HG03025 (cell line): ENCODE measurements around the gene PBXIP1.

Experiments
- ATAC-seq: cut with Tn5 transposase; IDR thresholded peaks from one replicate; pipeline ENCODE4 v1.9.1; 2021; ENCODE audit warnings: mild to moderate bottlenecking, moderate library complexity; ENCODE audit not compliant: unreplicated experiment, low FRiP score

The PBXIP1 gene

DNA sequence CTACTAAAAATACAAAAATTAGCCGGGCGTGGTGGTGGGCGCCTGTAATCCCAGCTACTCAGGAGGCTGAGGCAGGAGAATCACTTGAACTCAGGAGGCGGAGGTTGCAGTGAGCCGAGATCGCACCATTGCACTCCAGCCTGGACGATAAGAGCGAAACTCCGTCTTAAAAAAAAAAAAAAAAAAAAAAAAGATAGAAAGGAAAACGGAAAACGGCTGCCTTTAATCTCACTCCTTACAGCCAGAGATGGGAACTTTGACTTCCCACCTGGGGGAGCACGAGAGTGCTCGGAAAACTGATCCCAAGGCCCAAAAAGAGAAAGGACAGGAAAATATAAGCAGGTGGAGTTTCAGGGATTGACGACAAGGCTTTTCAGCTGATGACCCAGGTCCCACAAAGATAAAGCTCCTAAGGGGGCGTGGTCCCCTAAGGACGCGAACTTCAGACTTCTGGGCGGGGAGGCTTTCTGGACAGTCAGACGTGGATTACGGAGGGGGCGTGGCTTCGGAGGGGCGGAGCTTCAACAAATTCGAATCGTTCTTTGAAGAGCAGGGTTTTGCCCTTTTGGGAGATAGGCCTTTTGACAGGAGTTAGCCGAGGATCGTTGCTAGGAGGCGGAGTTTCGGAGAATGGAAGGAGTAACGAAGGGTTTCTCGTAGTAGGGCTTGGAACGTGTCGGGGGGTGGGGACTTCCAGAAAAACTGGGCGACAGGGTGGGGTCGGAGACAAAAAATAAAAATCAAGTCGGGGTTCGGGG lies 17.6 kb upstream of the PBXIP1 start:
- no peak for ATAC-seq

DNA sequence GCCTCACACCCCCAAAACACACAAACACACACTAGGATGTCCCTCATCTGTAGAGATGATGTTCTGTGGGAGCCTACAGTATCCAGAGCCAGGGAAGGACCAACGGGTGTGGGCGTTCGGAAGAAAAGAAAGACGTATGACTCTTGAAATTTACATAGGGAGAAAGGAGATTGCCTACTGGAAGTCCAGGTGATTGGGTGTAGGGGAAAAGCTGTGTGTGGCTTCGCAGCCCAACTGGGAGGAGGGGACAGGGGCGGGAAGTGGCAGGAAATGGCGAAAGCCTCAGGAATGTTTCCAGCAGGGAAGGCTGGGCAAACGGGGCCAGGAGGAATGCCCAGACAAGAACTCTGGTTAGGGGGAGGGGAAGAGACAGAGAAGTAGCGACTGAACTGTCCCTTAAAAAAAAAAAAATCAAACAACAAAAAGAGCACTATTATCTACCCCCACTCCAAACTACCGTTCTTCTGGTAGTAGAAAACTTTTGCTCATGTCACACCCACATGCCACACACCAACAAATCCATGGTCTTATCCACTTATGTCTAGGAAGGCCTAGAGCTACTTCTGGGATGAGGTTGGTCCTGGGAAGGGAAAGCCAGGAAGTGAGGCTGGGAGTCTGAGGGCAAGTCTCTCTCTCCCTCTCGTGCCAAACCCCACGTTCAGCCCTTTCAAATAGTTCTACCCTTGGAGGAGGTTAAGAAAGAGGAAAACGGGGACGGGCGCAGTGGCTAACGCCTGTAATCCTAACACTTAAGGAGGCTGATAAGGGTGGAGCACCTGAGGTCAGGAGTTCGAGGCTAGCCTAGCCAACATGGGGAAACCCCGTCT lies 16.8 kb upstream of the PBXIP1 start:
- ATAC-seq, result no peak

DNA sequence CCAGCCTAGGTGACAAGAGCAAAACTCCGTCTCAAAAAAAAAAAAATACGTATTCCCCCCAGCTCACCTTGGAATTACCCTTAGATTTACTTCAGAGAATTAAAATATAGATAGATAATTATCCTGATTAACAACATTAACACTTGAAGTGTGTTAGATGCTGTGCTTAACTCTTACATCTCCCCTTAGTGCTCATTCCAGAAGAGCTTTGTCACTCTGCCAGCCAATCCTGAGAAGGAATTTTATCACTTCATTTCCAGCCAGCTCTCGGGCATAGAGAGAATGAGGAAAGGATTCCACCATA lies 16.3 kb upstream of the PBXIP1 start:
- no peak for ATAC-seq

DNA sequence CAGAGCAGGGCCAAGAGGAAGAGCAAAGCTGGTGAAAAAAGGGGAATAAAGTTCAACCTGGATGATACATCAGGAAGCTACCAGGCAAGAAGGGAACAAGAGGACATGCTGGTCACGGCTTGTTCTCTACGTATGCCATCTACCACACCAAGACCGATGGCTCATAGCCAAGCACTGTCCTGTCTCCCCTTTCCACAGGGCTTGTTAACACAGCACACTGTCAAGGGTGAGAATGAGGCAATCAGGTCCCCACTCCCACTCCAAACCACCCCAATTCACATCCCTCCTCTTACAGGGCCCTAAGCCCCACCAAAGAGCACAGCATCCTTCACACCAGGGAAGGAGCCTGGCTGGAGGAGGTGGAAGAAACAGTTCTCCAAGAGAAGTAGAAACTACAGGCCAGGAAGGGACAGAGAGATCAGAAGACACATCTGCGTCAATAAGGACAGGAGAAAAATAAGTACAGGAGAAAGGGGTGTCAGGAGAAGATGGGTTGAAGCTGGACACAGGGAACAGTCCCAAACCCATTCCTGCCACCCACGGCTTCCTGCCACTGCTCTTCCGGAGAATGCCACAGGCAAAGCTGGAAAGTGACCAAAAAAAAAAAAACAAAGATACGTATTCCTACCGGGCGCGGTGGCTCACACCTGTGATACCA lies 15.6 kb upstream of the PBXIP1 start:
- ATAC-seq, result no peak

DNA sequence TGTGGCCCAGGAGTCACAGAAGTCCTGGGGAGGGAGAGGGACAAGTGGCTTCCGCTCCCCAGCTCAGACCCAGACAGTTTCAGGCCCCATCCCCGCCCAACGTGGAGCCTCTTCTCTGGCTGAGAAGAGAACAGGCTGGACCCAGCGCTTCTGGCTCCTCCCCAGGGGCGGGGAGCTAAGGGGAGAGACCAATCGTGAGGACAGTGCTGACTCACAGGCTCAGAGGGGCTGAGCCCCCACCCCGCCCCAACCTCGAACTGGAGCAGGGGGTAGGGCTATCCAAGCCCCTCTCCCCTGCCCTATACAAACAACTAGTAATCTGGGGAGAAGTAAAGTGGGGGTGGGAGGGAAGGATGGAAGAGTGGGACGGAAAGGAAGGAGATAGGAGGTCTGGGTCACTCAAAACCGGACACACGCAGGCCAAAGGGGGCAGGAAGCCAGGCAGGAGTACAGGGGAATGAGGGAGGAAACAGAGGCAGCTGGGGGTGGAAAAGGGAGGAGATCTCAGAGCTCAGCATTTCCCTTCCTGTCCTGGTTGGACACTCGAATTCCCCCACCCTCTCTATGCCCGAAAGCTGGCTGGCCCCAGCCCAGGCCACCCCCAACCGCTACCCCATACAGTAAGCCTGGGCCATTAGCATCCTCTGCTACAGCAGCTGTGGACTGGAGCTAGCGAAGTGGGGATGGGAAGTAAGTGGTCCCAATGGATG lies 14.9 kb upstream of the PBXIP1 start, which contains the start of gene SHC1:
TSS of gene SHC1 (minus strand) at position 117 of the 710 bp plus-strand sequence. CDS start 221 bp downstream, outside the sequence.
- ATAC-seq, result no peak

DNA sequence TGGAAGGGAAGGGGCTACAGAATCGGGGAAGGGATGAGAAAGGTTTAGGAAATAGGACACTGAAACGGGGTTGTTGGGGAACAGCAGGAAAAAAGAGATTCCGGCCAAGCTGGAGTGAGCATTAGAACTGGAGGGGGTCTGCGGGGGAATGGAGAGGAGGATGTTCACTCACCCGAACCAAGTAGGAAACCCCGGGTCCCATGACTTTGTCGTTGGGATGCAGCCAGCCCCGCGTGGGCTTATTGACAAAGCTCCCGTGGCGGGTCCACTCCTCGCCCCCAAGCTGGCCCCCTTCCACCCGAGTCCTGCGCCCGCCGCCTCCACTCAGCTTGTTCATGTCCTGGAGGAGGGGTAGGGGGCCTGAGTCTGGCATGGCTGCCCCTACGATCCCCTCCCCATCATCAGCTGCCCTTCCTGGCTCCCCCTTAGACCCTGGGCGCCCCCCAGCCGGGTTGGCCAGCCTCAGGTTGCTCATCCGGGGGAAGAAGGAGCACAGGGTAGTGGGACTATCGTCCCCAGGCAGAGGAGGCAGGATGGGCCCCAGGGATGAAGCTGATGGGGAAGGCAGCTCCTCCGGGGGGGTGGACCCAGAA lies 14.1 kb upstream of the PBXIP1 start:
- ATAC-seq, result no peak

DNA sequence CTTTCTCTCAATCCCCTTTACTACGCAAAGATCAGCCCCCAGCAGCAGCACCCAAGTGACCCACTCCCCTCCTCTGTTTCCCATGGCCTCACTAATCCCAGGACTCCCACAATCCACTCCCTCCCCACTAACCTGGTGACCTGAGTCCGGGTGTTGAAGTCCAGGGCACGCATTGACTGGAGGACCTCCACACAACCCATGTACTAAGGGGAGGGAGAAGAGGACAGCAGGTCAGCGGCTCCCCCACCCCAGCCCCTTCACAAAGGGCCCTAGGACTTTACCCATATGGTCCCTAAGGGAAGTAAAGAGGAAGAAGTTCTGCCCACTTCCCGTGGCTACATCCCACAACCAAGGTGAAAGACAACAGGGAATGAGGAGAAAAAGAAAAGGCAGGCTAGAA lies 13.3 kb upstream of the PBXIP1 start:
- ATAC-seq, result no peak

DNA sequence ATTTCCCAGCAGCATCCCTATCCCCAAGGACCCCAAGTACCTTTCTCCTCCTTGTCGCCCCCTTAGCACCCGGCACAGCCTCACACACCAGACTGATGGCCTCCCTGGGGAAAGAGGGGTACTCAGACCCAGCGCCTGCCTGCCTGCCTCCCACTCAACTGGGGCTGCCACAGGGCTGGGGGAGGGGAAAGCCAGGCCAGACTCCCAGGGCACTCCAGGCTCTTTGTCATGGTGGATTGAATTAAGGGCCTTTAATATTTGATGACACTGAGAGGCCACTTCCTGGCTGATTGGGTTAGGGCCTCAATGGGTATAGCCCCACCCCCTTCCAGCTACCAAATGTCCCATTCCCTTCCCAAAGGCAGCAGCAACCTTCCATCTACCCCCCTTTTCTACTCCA lies 12.8 kb upstream of the PBXIP1 start:
- ATAC-seq, result no peak

DNA sequence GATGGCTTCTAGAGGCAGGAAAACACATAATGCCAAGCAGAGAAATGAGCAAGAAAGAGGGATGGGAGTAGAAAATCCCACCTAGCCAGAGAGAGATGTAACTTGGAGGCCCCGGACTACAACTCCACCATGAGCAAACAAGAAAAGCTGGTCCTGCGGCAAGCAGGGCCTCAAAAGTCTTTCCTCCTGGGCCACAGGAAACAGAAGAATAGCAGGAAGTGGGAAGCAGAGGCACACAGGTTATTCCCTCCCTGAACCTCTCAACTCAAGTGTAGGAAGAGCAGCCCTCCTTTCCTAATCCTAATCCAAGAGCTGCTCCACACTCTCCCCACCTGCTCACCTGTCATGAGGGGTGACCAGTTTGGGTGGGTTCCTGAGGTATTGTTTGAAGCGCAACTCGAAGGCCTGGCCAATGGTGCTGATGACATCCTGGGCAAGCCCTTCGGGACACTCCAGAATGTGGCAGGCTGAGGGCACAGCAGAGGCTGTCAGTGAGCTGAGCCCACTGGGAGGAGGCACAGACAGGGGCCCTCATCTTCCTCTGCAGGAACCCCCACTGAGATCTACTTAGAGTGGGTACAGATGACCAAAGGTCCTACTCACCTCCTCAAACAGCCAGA lies 11.5 kb upstream of the PBXIP1 start:
- no peak for ATAC-seq

DNA sequence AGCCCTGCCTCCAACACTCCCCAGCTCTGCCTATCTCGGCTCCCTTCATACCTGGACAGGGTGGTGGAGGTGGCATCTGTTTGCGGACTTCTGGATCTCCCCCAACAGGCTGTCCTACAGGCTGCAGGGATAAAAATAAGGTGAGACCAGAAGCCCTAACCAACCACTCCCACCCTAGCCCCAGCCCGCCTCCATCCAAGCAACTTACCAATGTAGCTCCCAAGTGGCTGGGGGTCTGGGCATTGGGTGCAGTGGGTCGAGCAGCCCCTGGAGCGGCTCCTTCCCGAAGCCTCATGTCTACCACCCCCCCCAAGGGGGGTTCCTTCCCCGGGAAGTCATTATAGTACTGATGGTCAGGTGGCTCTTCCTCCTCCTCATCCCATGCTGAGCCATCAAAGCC lies 10.2 kb upstream of the PBXIP1 start:
- no peak for ATAC-seq

DNA sequence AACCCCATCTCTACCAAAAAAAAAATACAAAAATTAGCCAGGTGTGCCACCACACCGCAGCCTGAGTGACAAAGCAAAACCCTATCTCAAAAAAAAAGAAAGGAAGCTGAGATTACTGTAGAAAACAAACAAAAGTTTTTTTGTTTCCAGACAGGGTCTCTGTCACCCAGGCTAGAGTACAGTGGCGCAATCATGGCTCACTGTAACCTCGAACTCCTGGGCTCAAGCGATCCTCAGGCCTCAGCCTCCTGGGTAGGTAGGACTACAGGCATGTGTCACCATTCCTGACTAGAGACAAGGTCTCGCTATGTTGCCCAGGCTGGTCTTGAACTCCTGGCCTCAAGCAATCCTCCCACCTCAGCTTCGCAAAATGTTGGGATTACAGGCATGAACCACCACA lies 8.5 kb upstream of the PBXIP1 start:
- ATAC-seq, result no peak

DNA sequence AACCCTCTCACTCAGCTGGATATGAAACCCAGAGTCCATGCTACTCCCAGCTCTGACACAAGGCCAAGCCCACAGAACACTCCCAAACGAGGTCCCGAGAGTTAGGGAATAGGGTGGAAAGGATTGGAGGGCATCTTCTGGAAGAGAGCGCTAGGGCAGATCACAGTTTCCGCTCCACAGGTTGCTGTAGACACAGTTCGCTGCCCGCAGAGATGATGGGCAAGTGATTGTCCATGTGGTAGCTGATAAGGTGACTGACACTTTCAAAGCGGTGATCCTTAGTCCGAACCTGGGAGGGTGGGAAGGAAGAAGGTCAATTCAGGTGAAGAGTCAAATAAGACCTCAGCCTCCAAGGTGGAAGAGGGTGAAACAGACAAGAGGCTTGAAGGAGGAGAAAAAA lies 7.7 kb upstream of the PBXIP1 start:
- no peak for ATAC-seq

DNA sequence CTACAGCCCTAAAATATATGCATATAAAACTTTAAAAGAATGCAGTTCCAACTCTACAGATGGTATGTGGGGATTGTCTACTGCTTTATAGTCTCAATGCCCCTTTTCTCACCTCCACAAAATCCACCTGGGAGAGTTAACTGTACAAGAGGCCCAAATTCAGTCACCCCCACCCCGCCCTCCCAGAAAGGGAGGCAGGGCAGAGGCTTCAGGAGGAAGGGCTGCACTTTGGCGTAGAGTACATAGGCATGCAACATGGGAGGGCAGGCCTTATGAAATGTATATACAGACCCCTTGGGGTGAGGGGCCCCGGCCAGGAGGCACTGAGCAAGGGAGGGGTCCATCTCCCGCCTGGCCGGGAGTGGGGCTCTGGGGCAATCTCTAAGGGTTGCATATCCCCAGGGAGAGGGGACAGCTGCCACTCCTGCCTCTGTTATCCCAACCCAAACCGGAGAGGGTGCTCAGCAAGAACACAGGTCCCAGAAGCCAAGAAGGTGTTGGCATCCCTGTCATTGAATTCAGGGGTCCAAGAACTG lies 7.0 kb upstream of the PBXIP1 start:
- no peak for ATAC-seq

DNA sequence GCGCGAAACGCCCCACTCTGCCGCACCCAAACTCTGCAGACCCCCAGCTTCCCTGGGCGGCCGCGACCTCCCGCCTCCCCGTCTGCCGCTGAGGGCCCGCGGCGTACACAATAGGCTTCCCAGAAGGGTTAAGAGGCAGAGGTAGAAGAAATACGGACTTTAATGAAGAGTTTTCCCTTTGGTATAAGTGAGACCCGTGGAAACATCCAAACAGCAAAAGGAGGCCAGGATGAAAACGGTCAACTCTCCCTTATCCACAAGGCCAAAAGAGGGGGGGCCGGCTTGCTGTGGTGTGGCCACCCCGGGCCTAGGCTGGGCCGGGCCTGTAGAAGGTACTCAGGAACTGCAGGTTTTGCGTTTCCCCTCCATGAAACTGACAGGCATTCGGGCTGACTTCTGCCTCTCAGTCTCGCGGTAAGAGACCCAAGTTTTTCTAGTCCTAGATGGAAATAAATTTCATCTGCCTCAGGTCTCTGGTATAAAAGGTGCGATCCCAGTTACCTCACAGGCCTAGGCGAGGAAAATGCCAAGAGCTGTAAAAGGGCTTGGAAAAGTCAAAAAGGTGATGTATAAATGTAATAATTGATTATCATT lies 6.4 kb upstream of the PBXIP1 start:
- ATAC-seq, result peak; percentile 14

DNA sequence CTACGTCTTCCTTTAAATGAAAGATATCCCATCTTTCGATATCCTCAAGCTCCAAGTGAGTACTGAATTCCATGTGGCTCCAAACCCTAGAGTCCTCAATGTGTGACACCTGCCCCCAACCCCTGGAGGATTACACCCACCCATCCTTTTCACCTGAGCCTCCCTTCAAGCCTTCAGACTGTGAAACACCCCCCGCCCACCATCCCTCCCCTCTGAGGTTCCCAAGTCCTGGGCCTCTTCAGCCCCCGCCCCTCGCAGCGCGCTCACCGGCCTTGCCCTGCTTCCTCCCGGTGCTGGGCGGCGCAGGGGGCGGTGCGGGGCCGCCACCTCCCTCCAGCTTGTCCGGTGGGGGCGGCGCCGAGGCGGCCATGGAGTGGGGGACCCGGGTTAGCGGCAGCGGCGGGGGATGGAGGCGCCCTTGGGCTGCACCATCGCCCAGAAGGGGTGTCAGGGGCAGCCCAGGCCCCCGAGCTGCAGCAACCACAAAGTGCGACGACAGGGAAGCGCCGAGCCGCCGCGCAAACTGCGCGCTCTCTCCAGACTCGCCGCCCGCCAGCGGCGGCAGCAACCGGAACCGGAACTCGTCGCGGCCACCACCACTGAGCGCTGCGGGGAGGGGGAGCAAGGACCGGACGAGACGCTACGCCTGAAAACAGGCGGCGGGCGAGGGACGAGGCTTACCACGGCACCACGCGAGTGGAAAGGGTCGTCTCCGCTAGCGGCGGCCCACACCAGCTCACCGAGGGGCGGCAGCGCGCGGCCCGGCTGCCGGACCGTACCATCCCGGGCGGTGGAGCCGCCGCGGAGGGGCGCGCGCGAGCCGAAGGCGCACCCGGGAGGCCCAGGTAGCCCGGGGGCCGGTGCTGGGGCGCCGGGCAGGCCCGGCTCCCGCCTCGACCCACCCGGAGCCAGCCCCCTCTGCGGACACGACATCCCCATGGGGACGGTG lies 5.6 kb upstream of the PBXIP1 start, which contains the start of gene PYGO2:
TSS of gene PYGO2 (minus strand) at position 576 of the 949 bp plus-strand sequence. CDS start at position 370, 206 bp downstream.
- ATAC-seq, result peak; percentile 72

DNA sequence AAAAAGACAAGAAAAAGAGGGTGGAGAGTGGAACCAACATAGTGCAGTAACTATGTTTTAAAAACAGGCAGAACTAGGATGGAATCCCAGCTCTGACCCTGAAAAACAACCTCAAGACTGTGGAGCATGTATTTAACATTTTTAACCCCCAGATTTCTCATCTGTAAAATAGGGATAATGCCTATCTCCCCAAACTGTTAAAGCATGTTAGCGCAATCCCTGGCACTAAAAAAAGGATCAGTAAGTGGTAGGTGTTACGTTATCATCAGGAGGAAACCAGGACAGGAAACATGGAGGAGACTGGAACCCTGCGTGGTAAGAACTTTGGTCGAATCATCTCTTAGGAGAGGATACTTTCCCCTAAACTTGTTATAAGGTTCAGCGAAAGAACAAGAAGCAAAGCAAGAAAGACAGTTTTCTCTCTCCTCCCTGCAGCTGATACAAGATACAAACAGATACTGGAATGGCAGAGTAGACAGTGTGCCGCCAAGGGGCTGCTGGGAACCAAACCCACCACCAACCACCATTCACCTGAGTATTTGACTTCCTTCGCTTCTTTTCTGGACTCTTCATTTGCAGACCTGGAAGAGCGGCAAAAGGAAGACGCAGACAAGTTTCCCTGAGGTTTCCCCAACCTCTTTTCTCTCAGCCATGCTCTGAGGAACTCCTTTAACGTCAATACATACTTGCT lies 4.7 kb upstream of the PBXIP1 start:
- no peak for ATAC-seq

DNA sequence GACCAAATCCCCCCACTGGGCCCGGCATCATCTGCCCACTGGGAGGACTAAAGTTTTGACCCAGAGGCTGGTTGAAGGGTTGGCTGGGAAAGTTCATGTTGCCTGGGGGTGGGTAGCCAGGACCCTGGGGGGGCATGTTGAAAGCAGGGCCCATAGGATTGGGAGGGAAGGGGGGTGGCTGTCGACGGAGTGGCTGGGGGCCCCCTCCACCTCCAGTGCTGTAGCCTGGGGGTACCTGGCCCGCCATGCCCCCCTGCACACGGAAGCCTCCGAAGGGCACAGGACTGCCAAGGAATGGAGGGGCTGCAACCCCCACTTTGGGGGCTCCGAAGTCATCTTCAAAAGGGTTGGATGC lies 3.5 kb upstream of the PBXIP1 start:
- ATAC-seq, result no peak
